Right ventricle myocardium inferior (tissue), 1 donor: ENCODE results near the gene BAD. TPM values are rescaled to one million over a fixed set of nuclear protein-coding genes. Genes with fewer than 3 reads are reported as not detected.
"Not testable (repeated sequence)": the region's sequence is repeated elsewhere in the genome, so short reads cannot be mapped to it uniquely, and the experiment has no call there.

Experiments used
- ATAC-seq: fragments of 200-7000 bp; cut with Tn5 transposase; one replicate; pipeline ENCODE4 v1.9.1; 2020; ENCODE audit warnings: mild to moderate bottlenecking, moderate library complexity
- DNase-seq: peaks from one replicate; pipeline ENCODE4 v3.0.0; 2021; ENCODE audit errors: missing footprints
- intact Hi-C: fragments of 100-400 bp; cut with DNase I; formaldehyde crosslinking; loops from one replicate; pipeline ENCODE4 v1.11.0; 2022
- long read RNA-seq: library from polyadenylated mRNA; unstranded; transcript quantifications from one replicate; pipeline ENCODE4 v2.0.0, GENCODE V29; 2021
- total RNA-seq: library from RNA; stranded (reverse); fragmentation: NEBNext Ultra II Directional; extraction: Animal tissue kit (Norgen Biotek cat#: 25700); gene quantifications from one replicate; pipeline ENCODE4 v1.2.1, GENCODE V29; 2021
- donor health status: DM: no; HTN: yes; CAD: no; lungs with severe emphysema.

The BAD gene
- 89.1 TPM for total RNA-seq
- long read RNA-seq, transcript BAD-203 (3 exons, 1,157 nt): minor isoform, 8 of 50 reads
- long read RNA-seq, transcript BAD-201 (4 exons, 929 nt): major isoform, 39 of 50 reads
- long read RNA-seq, partial matches to known transcripts: 0 of 50 reads
- long read RNA-seq, other reads (novel, unspliced or antisense): 3 of 50 reads

- DNase-seq (peak; percentile 96), ATAC-seq (peak; percentile 92)
- intact Hi-C loops: loop anchor here (2.0 kb wide), 1 partner anchor 20 kb away; the partner anchor contains the start of gene ESRRA
Observed at GRCh38 chr11:64284048-64284961, at the start of gene BAD. BAD (minus strand) TSS chr11:64284665; CDS start chr11:64284368, 297 bp downstream.

DNA sequence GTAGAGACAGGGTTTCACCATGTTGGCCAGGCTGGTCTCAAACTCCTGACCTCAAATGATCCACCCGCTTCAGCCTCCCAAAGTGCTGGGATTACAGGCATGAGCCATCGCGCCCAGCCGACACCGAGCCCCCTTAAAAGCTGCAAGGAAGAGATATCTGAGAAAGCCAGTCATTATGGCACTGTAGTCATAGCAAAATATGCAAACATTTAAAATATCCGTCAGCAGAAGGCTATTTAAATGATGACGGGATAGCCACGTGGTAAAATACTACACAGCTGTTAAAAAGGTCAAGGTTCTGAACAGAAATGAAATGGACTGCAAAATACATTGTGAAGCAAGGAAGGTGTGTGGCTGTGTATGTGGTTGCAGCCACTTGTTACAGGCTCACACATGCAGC, 49.1 kb upstream of the BAD start:
- DNase-seq (no peak), ATAC-seq (no peak)
- intact Hi-C loops: no loop called here

- ATAC-seq (peak; percentile 57), DNase-seq (peak; percentile 87)
- intact Hi-C loops: no loop called here
Observed at GRCh38 chr11:64331569-64332371, 47.3 kb upstream of the BAD start.

- ATAC-seq (no peak), DNase-seq (no peak)
- intact Hi-C loops: no loop called here
Observed at GRCh38 chr11:64330888-64331287, 46.4 kb upstream of the BAD start.

DNA sequence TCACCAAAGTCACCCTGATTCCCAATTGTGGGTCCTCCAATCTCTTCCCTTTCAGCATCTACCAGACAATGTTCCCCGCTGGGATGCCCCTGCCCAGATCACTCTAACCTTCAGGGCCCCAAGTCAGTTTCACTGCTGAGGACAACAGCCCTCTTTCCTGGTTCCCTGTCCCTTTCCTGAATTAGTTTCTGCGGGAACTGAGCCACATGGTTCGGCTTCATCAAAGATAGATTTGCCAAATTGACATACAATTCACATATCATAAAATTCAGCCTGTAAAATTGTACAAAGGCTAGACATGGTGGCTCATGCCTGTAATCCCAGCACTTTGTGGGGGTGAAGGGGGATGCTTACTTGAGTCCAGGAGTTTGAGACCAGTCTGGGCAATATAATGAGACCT, 43.5 kb upstream of the BAD start:
- intact Hi-C loops: no loop called here
- DNase-seq: no peak
- no peak for ATAC-seq

GRCh38 chr11:64327375-64327774, 42.9 kb upstream of the BAD start:
- ATAC-seq (no peak), DNase-seq (no peak)
- intact Hi-C loops: no loop called here

DNA sequence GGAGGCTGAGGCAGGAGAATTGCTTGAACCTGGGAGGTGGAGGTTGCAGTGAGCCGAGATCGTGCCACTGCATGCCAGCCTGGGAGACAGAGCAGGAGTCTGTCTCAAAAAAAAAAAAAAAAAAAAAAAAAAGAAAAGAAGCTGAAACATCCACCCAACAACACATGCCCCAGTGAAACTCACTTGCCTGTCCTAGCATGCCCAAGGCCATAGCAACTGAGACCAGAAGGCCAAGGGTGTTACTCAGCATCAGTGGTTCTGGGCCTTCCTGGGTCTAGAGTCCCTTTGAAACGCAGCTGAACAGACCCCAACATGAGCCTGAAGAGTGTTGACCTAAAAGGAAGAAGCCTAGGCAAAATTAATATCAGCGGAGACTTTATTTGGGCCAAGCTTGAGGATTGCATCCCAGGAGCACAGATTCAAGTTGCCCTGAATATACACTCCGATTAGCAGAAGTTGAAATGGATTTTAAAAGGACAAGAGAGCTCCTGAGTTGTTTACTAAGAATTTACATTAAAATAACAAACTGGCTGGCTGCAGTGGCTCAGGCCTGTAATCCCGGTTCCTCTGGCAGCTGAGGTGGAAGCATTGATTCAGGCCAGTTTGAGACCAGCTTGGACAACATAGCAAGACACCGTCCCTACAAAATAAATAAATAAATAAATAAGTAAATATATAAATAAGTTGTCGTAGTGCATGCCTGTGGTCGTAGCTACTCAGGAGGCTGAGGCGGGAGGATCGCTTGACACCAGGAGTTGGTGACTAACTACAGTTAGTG, 40.4 kb upstream of the BAD start:
- intact Hi-C loops: no loop called here
- DNase-seq (no peak), ATAC-seq (no peak)

GRCh38 chr11:64323984-64324383, 39.5 kb upstream of the BAD start:
- ATAC-seq, intact Hi-C loops, DNase-seq: not testable (repeated sequence)

DNA sequence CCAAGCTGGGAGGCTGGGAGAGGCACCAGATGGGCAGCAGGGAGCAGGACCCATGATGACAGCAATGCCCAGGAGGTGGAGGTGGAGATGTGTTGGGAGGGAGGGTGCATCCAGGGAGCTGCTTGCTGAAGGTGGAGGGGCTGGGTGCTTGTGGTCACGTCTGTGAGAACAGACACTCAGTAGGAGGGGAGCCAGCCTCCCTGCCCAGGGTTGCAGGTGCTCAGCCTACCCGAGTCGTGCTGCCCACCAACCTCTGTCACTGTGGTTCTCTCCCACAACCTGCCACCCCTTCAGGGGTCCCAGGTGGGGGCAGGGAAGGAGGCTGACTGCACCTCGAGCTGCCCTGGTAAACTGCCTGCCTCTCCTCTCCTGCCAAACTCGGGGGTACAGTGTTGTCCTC, 38.9 kb upstream of the BAD start:
- ATAC-seq (no peak), DNase-seq (no peak)
- intact Hi-C loops: no loop called here

DNA sequence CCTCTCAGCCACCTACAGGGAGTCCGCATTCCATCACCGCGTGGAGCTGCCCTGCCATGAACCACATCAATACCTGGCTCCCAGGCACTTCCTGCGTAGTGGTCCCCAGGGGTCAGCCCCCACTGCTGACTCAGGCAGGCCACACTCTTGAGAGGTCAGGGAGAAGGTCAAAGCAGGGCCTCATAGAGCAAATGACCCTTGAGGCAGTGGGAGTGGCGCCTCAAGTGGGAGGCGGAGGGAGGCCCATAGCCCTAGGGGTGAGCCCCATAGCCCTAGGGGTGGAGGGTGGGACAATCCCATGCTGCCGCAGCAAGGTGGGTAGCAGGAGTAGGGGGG, 38.4 kb upstream of the BAD start:
- no peak for DNase-seq
- intact Hi-C loops: no loop called here
- no peak for ATAC-seq

- no peak for ATAC-seq
- no peak for DNase-seq
- intact Hi-C loops: no loop called here
Observed at GRCh38 chr11:64321533-64321932, 37.1 kb upstream of the BAD start.

DNA sequence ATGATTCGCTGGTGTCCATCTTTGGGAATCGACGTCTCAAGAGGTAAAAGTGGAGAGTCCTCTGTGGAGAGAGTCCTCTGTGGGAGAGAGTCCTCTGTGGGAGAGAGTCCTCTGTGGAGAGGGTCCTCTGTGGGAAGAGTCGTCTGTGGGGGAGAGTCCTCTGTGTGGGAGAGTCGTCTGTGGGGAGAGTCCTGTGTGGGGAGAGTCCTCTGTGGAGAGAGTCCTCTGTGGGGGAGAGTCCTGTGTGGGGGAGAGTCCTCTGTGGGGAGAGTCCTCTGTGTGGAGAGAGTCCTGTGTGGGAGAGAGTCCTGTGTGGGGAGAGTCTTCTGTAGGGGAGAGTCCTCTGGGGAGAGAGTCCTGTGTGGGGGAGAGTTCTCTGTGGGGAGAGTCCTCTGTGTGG, 36.6 kb upstream of the BAD start:
- intact Hi-C loops: no loop called here
- DNase-seq (no peak), ATAC-seq (no peak)

GRCh38 chr11:64320556-64320955, 36.1 kb upstream of the BAD start:
- no peak for ATAC-seq

GRCh38 chr11:64318766-64319761, 34.6 kb upstream of the BAD start:
- no peak for ATAC-seq
- intact Hi-C loops: loop anchor here (1.0 kb wide), 1 partner anchor 36 kb away; no protein-coding TSS in a partner anchor
- no peak for DNase-seq

More at GRCh38 chr11:64320556-64320955, 36.1 kb upstream of the BAD start:
- no peak for DNase-seq
- intact Hi-C loops: no loop called here

DNA sequence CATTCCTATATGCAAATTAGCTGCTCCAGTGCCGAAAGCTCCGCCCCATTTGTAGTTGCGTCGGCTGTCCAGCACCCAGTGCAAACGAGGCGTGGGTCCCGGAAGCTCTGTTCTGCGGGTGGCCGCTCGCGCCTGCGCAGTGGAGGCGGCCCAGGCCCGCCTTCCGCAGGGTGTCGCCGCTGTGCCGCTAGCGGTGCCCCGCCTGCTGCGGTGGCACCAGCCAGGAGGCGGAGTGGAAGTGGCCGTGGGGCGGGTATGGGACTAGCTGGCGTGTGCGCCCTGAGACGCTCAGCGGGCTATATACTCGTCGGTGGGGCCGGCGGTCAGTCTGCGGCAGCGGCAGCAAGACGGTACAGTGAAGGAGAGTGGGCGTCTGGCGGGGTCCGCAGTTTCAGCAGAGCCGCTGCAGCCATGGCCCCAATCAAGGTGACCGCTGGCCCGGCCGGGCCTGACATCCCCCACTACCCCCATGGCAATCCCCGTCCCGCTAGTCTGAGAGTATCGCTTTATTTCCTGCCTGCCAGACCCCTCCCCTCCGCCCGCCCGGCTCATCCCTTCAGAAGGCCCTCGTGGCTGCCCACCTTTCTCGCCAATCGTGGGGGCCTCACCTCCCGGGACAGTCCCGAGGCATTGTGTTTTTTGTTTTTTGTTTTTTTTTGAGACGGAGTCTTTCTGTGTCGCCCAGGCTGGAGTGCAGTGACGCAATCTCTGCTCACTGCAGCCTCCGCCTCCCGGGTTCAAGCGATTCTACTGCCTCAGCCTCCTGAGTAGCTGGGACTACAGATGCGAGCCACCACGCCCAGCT, 33.7 kb upstream of the BAD start, which contains the start of gene PRDX5:
Gene PRDX5, plus strand, starts transcription at position 161 of the 805 bp plus-strand sequence. Its CDS starts 95 bp downstream, at position 256.
- intact Hi-C loops: loop anchor here (1.0 kb wide), 2 partner anchors 37 to 48 kb away; no protein-coding TSS in a partner anchor
- ATAC-seq (peak; percentile 93), DNase-seq (peak; percentile 98)

GRCh38 chr11:64317325-64317960, 33.0 kb upstream of the BAD start, which contains the start of gene TRMT112:
TRMT112 (minus strand) TSS chr11:64317559; CDS start chr11:64317526, 33 bp downstream.
- ATAC-seq (peak; percentile 84), DNase-seq (peak; percentile 96)
- intact Hi-C loops: loop anchor here (1.0 kb wide), 1 partner anchor 47 kb away; no protein-coding TSS in a partner anchor
